Measurements from ENCODE around the gene GCFC2. TPM values are rescaled to one million over a fixed set of nuclear protein-coding genes. Genes with fewer than 3 reads are reported as not detected.

The GCFC2 gene
- total RNA-seq, 1 experiment from 2014 or later = 20.1 TPM

GRCh38 chr2:75722687-75723086 lies 12.0 kb upstream of the GCFC2 start:
- Histone ChIP-seq H3K27me3 (ENCODE audit: insufficient read depth, low read length) (peaks cover 9% of the 10 kb centered on the region), H3K4me1 (ENCODE audit: control insufficient read depth in 1 of 2, insufficient read depth in 2 of 2, low read length in 2 of 2) (no peaks in the 10 kb centered on the region), H3K4me2 (ENCODE audit: low read length) (no peak overlapping the region), H3K9me2 (ENCODE audit: insufficient read depth) (no peaks in the 10 kb centered on the region), H3K9me3 (ENCODE audit: control insufficient read depth in 1 of 2, insufficient read depth in 1 of 2, low read depth in 1 of 2, low read length in 2 of 2) (no peaks in the 10 kb centered on the region), H3K9ac (ENCODE audit: low read length) (no peak overlapping the region), H3K79me2 (ENCODE audit: insufficient read depth, low read length) (no peaks in the 10 kb centered on the region), H4K20me1 (ENCODE audit: insufficient read depth) (no peaks in the 10 kb centered on the region), H3K4me3 (replicated peaks in 1 of 2; ENCODE audit: low read depth in 1 of 2, low read length in 2 of 2) (no peak overlapping the region), H3K27ac (ENCODE audit: low read depth, low read length) (no peak overlapping the region), H3K36me3 (ENCODE audit: control insufficient read depth in 1 of 2, insufficient read depth in 2 of 2, low read length in 2 of 2) (no peaks in the 10 kb centered on the region), H2AFZ (ENCODE audit: low read depth, low read length, poor library complexity, severe bottlenecking) (no peak overlapping the region)
- DNase-seq (ENCODE audit: low read depth, low spot score) (no peak), ATAC-seq (no peak)
- BruUV-seq (replicated peaks) = no TSS peak
- intact Hi-C loops (cut with micrococcal nuclease) = no loop called here
- ChIA-PET POLR2A (no interaction called here), RAD21 (ENCODE audit: low non-redundant PET in 1 of 2, low total read pairs in 2 of 2, uncharacterized antibody in 2 of 2, unreplicated experiment in 2 of 2) (no interaction called here), CTCF (no interaction called here)
- TF ChIP-seq TCF7L2 (IDR thresholded peaks at IDR 0.05; ENCODE audit: borderline replicate concordance, extremely low read depth, insufficient read depth, insufficient read length) (no peak), EGR1 (IDR thresholded peaks at IDR 0.05; ENCODE audit: low read depth) (no peak), REST (IDR thresholded peaks at IDR 0.05; ENCODE audit: low read depth) (no peak), JUND (IDR thresholded peaks at IDR 0.05) (no peak), POLR2A (IDR thresholded peaks at IDR 0.05; ENCODE audit: borderline replicate concordance, extremely low read depth, insufficient read depth, insufficient read length) (no peak), FOSL1 (IDR thresholded peaks at IDR 0.05; ENCODE audit: low read depth) (no peak), CEBPB (IDR thresholded peaks at IDR 0.05; ENCODE audit: low read depth) (no peak), YY1 (IDR thresholded peaks at IDR 0.05; ENCODE audit: extremely low read depth, insufficient replicate concordance, low read depth, low read length) (no peak), POLR2AphosphoS5 (IDR thresholded peaks at IDR 0.05; ENCODE audit: low read depth, low read length) (no peak), EZH2 (IDR thresholded peaks at IDR 0.05) (no peak), ZNF274 (IDR thresholded peaks at IDR 0.05; ENCODE audit: low read depth, low read length) (no peak), SP1 (IDR thresholded peaks at IDR 0.05; ENCODE audit: low read depth) (no peak), MAX (IDR thresholded peaks at IDR 0.05) (no peak), ATF3 (IDR thresholded peaks at IDR 0.05) (no peak), RAD21 (IDR thresholded peaks at IDR 0.05; ENCODE audit: low read depth) (no peak), SRF (IDR thresholded peaks at IDR 0.05; ENCODE audit: low read depth) (no peak), CBX3 (IDR thresholded peaks at IDR 0.05; ENCODE audit: low read depth) (no peak), EZH2phosphoT487 (IDR thresholded peaks at IDR 0.05; ENCODE audit: borderline replicate concordance) (no peak), ZFX (IDR thresholded peaks at IDR 0.05) (no peak)

Data from HCT116 (cell line).